CD8-positive, alpha-beta memory T cell (primary cell): ENCODE data around the gene MTHFD2L. TPM values are rescaled to one million over a fixed set of nuclear protein-coding genes. Genes with fewer than 3 reads are reported as not detected.
"Not testable (repeated sequence)": the region's sequence is repeated elsewhere in the genome, so short reads cannot be mapped to it uniquely, and the experiment has no call there.

Experiments
- CTCF ChIA-PET: fragments of 350-600 bp; sonication (Branson Sonifier 250); formaldehyde crosslinking; loops from one replicate; lab custom pipeline; 2021; ENCODE audit warnings: antibody characterized with exemption; lab: Charles Lee
- POLR2A ChIA-PET: fragments of 350-600 bp; sonication (Branson Sonifier 250); formaldehyde crosslinking; loops from one replicate; lab custom pipeline; 2021; ENCODE audit warnings: antibody characterized with exemption; lab: Charles Lee
- DNase-seq, 5 donors: peaks; one replicate each; pipeline versions ENCODE4 v3.0.0 to v3.0.0-alpha.2; 2020 to 2022; ENCODE audit warnings: mixed read lengths in 1 of 5
- H3K27ac ChIP-seq: one replicate; pipeline ENCODE4 v1.7.0; 2013; ENCODE audit warnings: low read depth, mild to moderate bottlenecking, low read length, moderate library complexity
- H3K27me3 ChIP-seq: 2 replicates; pipeline ENCODE4 v1.7.0; 2013; ENCODE audit warnings: low read length, mild to moderate bottlenecking; ENCODE audit not compliant: insufficient read depth, poor library complexity, severe bottlenecking
- H3K36me3 ChIP-seq: 2 replicates; pipeline ENCODE4 v1.7.0; 2013; ENCODE audit warnings: mild to moderate bottlenecking, low read length, moderate library complexity; ENCODE audit not compliant: insufficient read depth
- H3K4me1 ChIP-seq: 2 replicates; pipeline ENCODE4 v1.7.0; 2013; ENCODE audit warnings: mild to moderate bottlenecking, low read length, moderate library complexity; ENCODE audit not compliant: insufficient read depth
- H3K4me3 ChIP-seq: 2 replicates; pipeline ENCODE4 v1.7.0; 2013; ENCODE audit warnings: mild to moderate bottlenecking, low read length
- H3K9me3 ChIP-seq: 2 replicates; pipeline ENCODE4 v1.7.0; 2013; ENCODE audit warnings: mild to moderate bottlenecking, low read length
- H3K27ac Mint-ChIP-seq, 8 donors: one replicate each; pipeline ENCODE4 v1.8.0; 2020 to 2021; ENCODE audit warnings: mixed read lengths in 8 of 8, mild to moderate bottlenecking in 6 of 8, inconsistent platforms in 3 of 8, moderate library complexity in 3 of 8
- H3K27me3 Mint-ChIP-seq, 2 donors: one replicate each; pipeline ENCODE4 v1.8.0; 2020 to 2021; ENCODE audit warnings: mixed read lengths in 2 of 2, mild to moderate bottlenecking in 1 of 2, moderate library complexity in 1 of 2
- H3K36me3 Mint-ChIP-seq, 3 donors: one replicate each; pipeline ENCODE4 v1.8.0; 2020 to 2021; ENCODE audit warnings: mixed read lengths in 3 of 3, inconsistent platforms in 1 of 3, mild to moderate bottlenecking in 1 of 3
- H3K4me1 Mint-ChIP-seq, 3 donors: one replicate each; pipeline ENCODE4 v1.8.0; 2020 to 2021; ENCODE audit warnings: mixed read lengths in 3 of 3, inconsistent platforms in 1 of 3, mild to moderate bottlenecking in 1 of 3
- H3K4me3 Mint-ChIP-seq, 7 donors: one replicate each; pipeline ENCODE4 v1.8.0; 2020 to 2021; ENCODE audit warnings: mixed read lengths in 7 of 7, mild to moderate bottlenecking in 6 of 7, moderate library complexity in 4 of 7, inconsistent platforms in 2 of 7
- H3K9me3 Mint-ChIP-seq, 5 donors: one replicate each; pipeline ENCODE4 v1.8.0; 2020 to 2022; ENCODE audit warnings: mixed read lengths in 5 of 5, mild to moderate bottlenecking in 3 of 5, moderate library complexity in 2 of 5, inconsistent platforms in 1 of 5
- polyA plus RNA-seq: library from polyadenylated mRNA; unstranded; fragments of 300-500 nt; fragmentation: Illumina TruSeq; gene quantifications from one replicate; pipeline ENCODE4 v1.2.3, GENCODE V29; 2021
- total RNA-seq, 2 experiments: library from RNA; stranded (reverse); gene quantifications; one replicate each; pipeline ENCODE4 v1.2.3, GENCODE V29; 2021

The MTHFD2L gene
- total and polyA plus RNA-seq, 3 experiments from 2014 or later: 5.0 to 8.5 (median 7.5) TPM

GRCh38 chr4:74205046-74205445, 47.1 kb downstream of the MTHFD2L start:
- ChIA-PET CTCF (interaction anchor here (1.6 kb wide), 1 partner anchor 23 kb away, joined by 5 read pairs; no protein-coding TSS in a partner anchor), POLR2A (no interaction called here)
- Mint-ChIP-seq H3K27ac (no peak overlapping the region), H3K9me3 (no peaks in the 10 kb centered on the region), H3K27me3 (no peaks in the 10 kb centered on the region), H3K36me3 (peaks cover 5 to 19% (median 8%) of the 10 kb centered on the region in 3 donors), H3K4me3 (no peak overlapping the region), H3K4me1 (peaks cover 0 to 4% (median 0%) of the 10 kb centered on the region in 3 donors)
- no peak for DNase-seq
- Histone ChIP-seq H3K27ac (no peak overlapping the region), H3K27me3 (no peaks in the 10 kb centered on the region), H3K4me1 (no peaks in the 10 kb centered on the region), H3K9me3 (no peaks in the 10 kb centered on the region), H3K4me3 (no peak overlapping the region), H3K36me3 (no peaks in the 10 kb centered on the region)

- H3K4me3 Mint-ChIP-seq: no peak overlapping the region
- no peak overlapping the region for H3K27ac Mint-ChIP-seq
- CTCF ChIA-PET: interaction anchor here (1.6 kb wide), 1 partner anchor 23 kb away, joined by 5 read pairs; no protein-coding TSS in a partner anchor
- Histone ChIP-seq H3K27ac (no peak overlapping the region), H3K27me3 (no peaks in the 10 kb centered on the region), H3K4me1 (no peaks in the 10 kb centered on the region), H3K4me3 (no peak overlapping the region), H3K9me3 (no peaks in the 10 kb centered on the region), H3K36me3 (no peaks in the 10 kb centered on the region)
- H3K27me3 Mint-ChIP-seq: no peaks in the 10 kb centered on the region
- peaks cover 0 to 4% (median 0%) of the 10 kb centered on the region in 3 donors for H3K4me1 Mint-ChIP-seq
- POLR2A ChIA-PET: no interaction called here
- DNase-seq: no peak
- H3K9me3 Mint-ChIP-seq: no peaks in the 10 kb centered on the region
- peaks cover 5 to 19% (median 9%) of the 10 kb centered on the region in 3 donors for H3K36me3 Mint-ChIP-seq
These were observed 47.6 kb downstream of the MTHFD2L start for GRCh38 chr4:74205559-74205958.

GRCh38 chr4:74206088-74206825, 48.3 kb downstream of the MTHFD2L start:
- no peak overlapping the region for H3K4me3 ChIP-seq
- no peaks in the 10 kb centered on the region for H3K9me3 ChIP-seq
- ChIA-PET POLR2A (no interaction called here), CTCF (interaction anchor here (1.6 kb wide), 1 partner anchor 22 kb away, joined by 5 read pairs; no protein-coding TSS in a partner anchor)
- no peaks in the 10 kb centered on the region for H3K36me3 ChIP-seq
- H3K36me3 Mint-ChIP-seq: peaks cover 5 to 22% (median 11%) of the 10 kb centered on the region in 3 donors
- no peaks in the 10 kb centered on the region for H3K27me3 ChIP-seq
- peaks cover 0 to 4% (median 0%) of the 10 kb centered on the region in 3 donors for H3K4me1 Mint-ChIP-seq
- H3K4me3 Mint-ChIP-seq: no peak overlapping the region
- no peak overlapping the region for H3K27ac ChIP-seq
- no peaks in the 10 kb centered on the region for H3K4me1 ChIP-seq
- H3K27ac Mint-ChIP-seq: no peak overlapping the region
- no peaks in the 10 kb centered on the region for H3K27me3 Mint-ChIP-seq
- H3K9me3 Mint-ChIP-seq: peaks cover 0 to 4% (median 0%) of the 10 kb centered on the region in 5 donors
- DNase-seq: no peak

GRCh38 chr4:74214457-74215159, 56.7 kb downstream of the MTHFD2L start:
- H3K27ac ChIP-seq, H3K9me3 ChIP-seq, H3K4me3 ChIP-seq, DNase-seq, H3K27ac Mint-ChIP-seq, H3K4me3 Mint-ChIP-seq, POLR2A ChIA-PET, H3K27me3 Mint-ChIP-seq, H3K36me3 ChIP-seq, H3K4me1 Mint-ChIP-seq, H3K27me3 ChIP-seq, H3K4me1 ChIP-seq: not testable (repeated sequence)
- H3K9me3 Mint-ChIP-seq: peaks cover 0 to 15% (median 7%) of the 10 kb centered on the region in 5 donors
- H3K36me3 Mint-ChIP-seq: peaks cover 5 to 39% (median 23%) of the 10 kb centered on the region in 3 donors
- CTCF ChIA-PET: interaction anchor here (1.1 kb wide), 1 partner anchor 14 kb away, joined by 3 read pairs; no protein-coding TSS in a partner anchor

GRCh38 chr4:74215236-74215635, 57.3 kb downstream of the MTHFD2L start:
- H3K4me3 ChIP-seq, H3K4me3 Mint-ChIP-seq, H3K36me3 ChIP-seq, H3K27ac ChIP-seq, H3K27me3 ChIP-seq, H3K9me3 ChIP-seq, H3K4me1 Mint-ChIP-seq, H3K4me1 ChIP-seq, H3K27me3 Mint-ChIP-seq, POLR2A ChIA-PET, DNase-seq, H3K27ac Mint-ChIP-seq: not testable (repeated sequence)
- peaks cover 5 to 34% (median 23%) of the 10 kb centered on the region in 3 donors for H3K36me3 Mint-ChIP-seq
- CTCF ChIA-PET: interaction anchor here (0.7 to 1.1 kb wide), 2 partner anchors 10 to 13 kb away, joined by 3 read pairs; no protein-coding TSS in a partner anchor
- peaks cover 0 to 15% (median 7%) of the 10 kb centered on the region in 5 donors for H3K9me3 Mint-ChIP-seq

- Histone ChIP-seq H3K4me1 (no peaks in the 10 kb centered on the region), H3K4me3 (no peak overlapping the region), H3K27ac (no peak overlapping the region), H3K36me3 (no peaks in the 10 kb centered on the region), H3K9me3 (no peaks in the 10 kb centered on the region), H3K27me3 (no peaks in the 10 kb centered on the region)
- Mint-ChIP-seq H3K9me3 (peaks cover 0 to 9% (median 0%) of the 10 kb centered on the region in 5 donors), H3K4me3 (no peak overlapping the region), H3K27me3 (no peaks in the 10 kb centered on the region), H3K36me3 (peaks cover 4 to 20% (median 11%) of the 10 kb centered on the region in 3 donors), H3K27ac (no peak overlapping the region), H3K4me1 (peaks cover 4 to 7% (median 5%) of the 10 kb centered on the region in 3 donors)
- no peak for DNase-seq
- ChIA-PET CTCF (interaction anchor here (0.8 kb wide), 1 partner anchor 11 kb away, joined by 4 read pairs; no protein-coding TSS in a partner anchor), POLR2A (no interaction called here)
These were observed 59.4 kb downstream of the MTHFD2L start for GRCh38 chr4:74217365-74217764.

GRCh38 chr4:74218201-74218600, 60.3 kb downstream of the MTHFD2L start:
- CTCF ChIA-PET: no interaction called here

More at GRCh38 chr4:74218201-74218600, 60.3 kb downstream of the MTHFD2L start:
- H3K27ac ChIP-seq: no peak overlapping the region
- H3K27me3 ChIP-seq: no peaks in the 10 kb centered on the region
- Mint-ChIP-seq H3K4me1 (peaks cover 4 to 7% (median 5%) of the 10 kb centered on the region in 3 donors), H3K4me3 (no peak overlapping the region), H3K36me3 (peaks cover 1 to 20% (median 5%) of the 10 kb centered on the region in 3 donors), H3K27ac (no peak overlapping the region), H3K27me3 (peaks cover 0 to 3% of the 10 kb centered on the region in 2 donors), H3K9me3 (peaks cover 0 to 3% (median 0%) of the 10 kb centered on the region in 5 donors)
- no peaks in the 10 kb centered on the region for H3K4me1 ChIP-seq
- no peak for DNase-seq
- no peaks in the 10 kb centered on the region for H3K36me3 ChIP-seq
- H3K9me3 ChIP-seq: no peaks in the 10 kb centered on the region
- H3K4me3 ChIP-seq: no peak overlapping the region
- POLR2A ChIA-PET: no interaction called here
